ENCODE data around the gene MFNG. TPM values are rescaled to one million over a fixed set of nuclear protein-coding genes. Genes with fewer than 3 reads are reported as not detected.

Gene MFNG
- total RNA-seq, 1 donor from 2014 or later: 166 TPM

- no peaks in the 10 kb centered on the region for H3K9me3 Mint-ChIP-seq
- intact Hi-C loops (cut with micrococcal nuclease): loop anchor here (5.0 kb wide), 1 partner anchor 90 kb away; no protein-coding TSS in a partner anchor
- H3K27ac Mint-ChIP-seq: no peak within 1 kb of the TSS
- H3K36me3 Mint-ChIP-seq (ENCODE audit: low read depth): no peaks in the 10 kb centered on the region
- no peak within 1 kb of the TSS for H3K4me3 Mint-ChIP-seq (ENCODE audit: low read depth)
- DNase-seq (ENCODE audit: low spot score): no peak
- H3K27me3 Mint-ChIP-seq (ENCODE audit: low read depth): peaks cover 60% of the 10 kb centered on the region
- H3K4me1 Mint-ChIP-seq (ENCODE audit: low read depth): peaks cover 9% of the 10 kb centered on the region
Observed at GRCh38 chr22:37427135-37427710, 59.0 kb downstream of the MFNG start, which contains the start of gene ELFN2. TSS of gene ELFN2 (minus strand) at chr22:37427479. CDS start at chr22:37375534, 51,945 bp downstream.

GRCh38 chr22:37426706-37427134, 59.5 kb downstream of the MFNG start:
- Mint-ChIP-seq H3K27me3 (ENCODE audit: low read depth) (peaks cover 65% of the 10 kb centered on the region), H3K36me3 (ENCODE audit: low read depth) (no peaks in the 10 kb centered on the region), H3K4me3 (ENCODE audit: low read depth) (no peak overlapping the region), H3K4me1 (ENCODE audit: low read depth) (peaks cover 4% of the 10 kb centered on the region), H3K9me3 (no peaks in the 10 kb centered on the region), H3K27ac (no peak overlapping the region)
- DNase-seq (ENCODE audit: low spot score): no peak
- intact Hi-C loops (cut with micrococcal nuclease): loop anchor here (5.0 kb wide), 1 partner anchor 89 kb away; no protein-coding TSS in a partner anchor

GRCh38 chr22:37425800-37426705, 60.1 kb downstream of the MFNG start:
- no peaks in the 10 kb centered on the region for H3K9me3 Mint-ChIP-seq
- H3K4me1 Mint-ChIP-seq (ENCODE audit: low read depth): no peaks in the 10 kb centered on the region
- H3K4me3 Mint-ChIP-seq (ENCODE audit: low read depth): no peak overlapping the region
- H3K36me3 Mint-ChIP-seq (ENCODE audit: low read depth): no peaks in the 10 kb centered on the region
- peaks cover 72% of the 10 kb centered on the region for H3K27me3 Mint-ChIP-seq (ENCODE audit: low read depth)
- intact Hi-C loops (cut with micrococcal nuclease): loop anchor here (5.0 kb wide), 1 partner anchor 89 kb away; no protein-coding TSS in a partner anchor
- no peak for DNase-seq (ENCODE audit: low spot score)
- no peak overlapping the region for H3K27ac Mint-ChIP-seq

- no peak overlapping the region for H3K4me3 Mint-ChIP-seq (ENCODE audit: low read depth)
- no peaks in the 10 kb centered on the region for H3K9me3 Mint-ChIP-seq
- no peak overlapping the region for H3K27ac Mint-ChIP-seq
- H3K27me3 Mint-ChIP-seq (ENCODE audit: low read depth): peaks cover 74% of the 10 kb centered on the region
- intact Hi-C loops (cut with micrococcal nuclease): loop anchor here (5.0 kb wide), 1 partner anchor 88 kb away; no protein-coding TSS in a partner anchor
- H3K36me3 Mint-ChIP-seq (ENCODE audit: low read depth): no peaks in the 10 kb centered on the region
- peaks cover 2% of the 10 kb centered on the region for H3K4me1 Mint-ChIP-seq (ENCODE audit: low read depth)
- DNase-seq (ENCODE audit: low spot score): no peak
Observed at GRCh38 chr22:37425369-37425768, 60.8 kb downstream of the MFNG start.

GRCh38 chr22:37423283-37423682, 62.9 kb downstream of the MFNG start:
- peaks cover 72% of the 10 kb centered on the region for H3K27me3 Mint-ChIP-seq (ENCODE audit: low read depth)
- DNase-seq (ENCODE audit: low spot score): no peak
- no peaks in the 10 kb centered on the region for H3K36me3 Mint-ChIP-seq (ENCODE audit: low read depth)
- H3K9me3 Mint-ChIP-seq: no peaks in the 10 kb centered on the region
- H3K4me3 Mint-ChIP-seq (ENCODE audit: low read depth): no peak overlapping the region
- intact Hi-C loops (cut with micrococcal nuclease): no loop called here
- peaks cover 10% of the 10 kb centered on the region for H3K4me1 Mint-ChIP-seq (ENCODE audit: low read depth)
- no peak overlapping the region for H3K27ac Mint-ChIP-seq

GRCh38 chr22:37421468-37421877, 64.7 kb downstream of the MFNG start:
- Mint-ChIP-seq H3K36me3 (ENCODE audit: low read depth) (no peaks in the 10 kb centered on the region), H3K4me3 (ENCODE audit: low read depth) (no peak overlapping the region), H3K27me3 (ENCODE audit: low read depth) (peaks cover 77% of the 10 kb centered on the region), H3K27ac (no peak overlapping the region), H3K4me1 (ENCODE audit: low read depth) (peaks cover 17% of the 10 kb centered on the region), H3K9me3 (no peaks in the 10 kb centered on the region)
- no peak for DNase-seq (ENCODE audit: low spot score)
- intact Hi-C loops (cut with micrococcal nuclease): no loop called here

GRCh38 chr22:37420686-37421467, 65.3 kb downstream of the MFNG start:
- intact Hi-C loops (cut with micrococcal nuclease): no loop called here

GRCh38 chr22:37419969-37420685, 66.1 kb downstream of the MFNG start:
- H3K36me3 Mint-ChIP-seq (ENCODE audit: low read depth): no peaks in the 10 kb centered on the region
- no peaks in the 10 kb centered on the region for H3K9me3 Mint-ChIP-seq
- H3K4me1 Mint-ChIP-seq (ENCODE audit: low read depth): peaks cover 24% of the 10 kb centered on the region
- peak; percentile 15 for DNase-seq (ENCODE audit: low spot score)
- H3K4me3 Mint-ChIP-seq (ENCODE audit: low read depth): peak overlapping the region; percentile 73
- intact Hi-C loops (cut with micrococcal nuclease): no loop called here
- peaks cover 71% of the 10 kb centered on the region for H3K27me3 Mint-ChIP-seq (ENCODE audit: low read depth)
- H3K27ac Mint-ChIP-seq: no peak overlapping the region

More at GRCh38 chr22:37420686-37421467, 65.3 kb downstream of the MFNG start:
- peak overlapping the region; percentile 73 for H3K4me3 Mint-ChIP-seq (ENCODE audit: low read depth)
- H3K9me3 Mint-ChIP-seq: no peaks in the 10 kb centered on the region
- H3K4me1 Mint-ChIP-seq (ENCODE audit: low read depth): peaks cover 23% of the 10 kb centered on the region
- H3K27ac Mint-ChIP-seq: no peak overlapping the region
- no peaks in the 10 kb centered on the region for H3K36me3 Mint-ChIP-seq (ENCODE audit: low read depth)
- peaks cover 77% of the 10 kb centered on the region for H3K27me3 Mint-ChIP-seq (ENCODE audit: low read depth)
- no peak for DNase-seq (ENCODE audit: low spot score)

- peaks cover 71% of the 10 kb centered on the region for H3K27me3 Mint-ChIP-seq (ENCODE audit: low read depth)
- intact Hi-C loops (cut with micrococcal nuclease): no loop called here
- no peak overlapping the region for H3K27ac Mint-ChIP-seq
- no peaks in the 10 kb centered on the region for H3K9me3 Mint-ChIP-seq
- peak overlapping the region; percentile 44 for H3K4me3 Mint-ChIP-seq (ENCODE audit: low read depth)
- DNase-seq (ENCODE audit: low spot score): no peak
- H3K4me1 Mint-ChIP-seq (ENCODE audit: low read depth): peaks cover 24% of the 10 kb centered on the region
- H3K36me3 Mint-ChIP-seq (ENCODE audit: low read depth): no peaks in the 10 kb centered on the region
Observed at GRCh38 chr22:37419370-37419968, 66.7 kb downstream of the MFNG start.

All from activated T-helper 2 cell treated with anti-CD3 and anti-CD28 coated beads, Interferon-gamma antibody, Interleukin-2, Interleukin-4, amounts not matched to agents 10 μg/mL and 5 μg/mL and 100 μg/mL, durations not matched to agents 14 hours and 24 hours and 36 hours (primary cell).